CD4-positive, alpha-beta memory T cell (primary cell): ENCODE measurements around the gene GLE1. TPM values are rescaled to one million over a fixed set of nuclear protein-coding genes. Genes with fewer than 3 reads are reported as not detected.
A peak's percentile ranks its signal among the peaks of the same experiment; 100 is the strongest.
"Not testable (repeated sequence)": the region's sequence is repeated elsewhere in the genome, so short reads cannot be mapped to it uniquely, and the experiment has no call there.

ENCODE experiments used
- CTCF ChIA-PET: fragments of 350-600 bp; sonication (Branson Sonifier 250); formaldehyde crosslinking; loops from one replicate; lab custom pipeline; 2021; ENCODE audit warnings: inconsistent platforms; ENCODE audit not compliant: partially characterized antibody; lab: Charles Lee
- POLR2A ChIA-PET: fragments of 350-600 bp; sonication (Branson Sonifier 250); formaldehyde crosslinking; loops from one replicate; lab custom pipeline; 2021; ENCODE audit not compliant: partially characterized antibody; lab: Charles Lee
- DNase-seq, 5 donors: peaks; one replicate each; pipeline versions ENCODE4 v3.0.0 to v3.0.0-alpha.2; 2020 to 2022; ENCODE audit warnings: mixed read lengths in 1 of 5
- H3K27ac ChIP-seq: one replicate; pipeline ENCODE4 v1.7.0; 2013; ENCODE audit warnings: low read depth, low read length
- H3K27me3 ChIP-seq: 2 replicates; pipeline ENCODE4 v1.7.0; 2013; ENCODE audit warnings: mild to moderate bottlenecking, low read length, moderate library complexity; ENCODE audit not compliant: insufficient read depth
- H3K36me3 ChIP-seq: 2 replicates; pipeline ENCODE4 v1.7.0; 2013; ENCODE audit warnings: mild to moderate bottlenecking, low read length, moderate library complexity; ENCODE audit not compliant: insufficient read depth
- H3K4me1 ChIP-seq: 2 replicates; pipeline ENCODE4 v1.7.0; 2013; ENCODE audit warnings: mild to moderate bottlenecking, low read length, moderate library complexity; ENCODE audit not compliant: insufficient read depth
- H3K4me3 ChIP-seq, 2 donors: one replicate each; pipeline ENCODE4 v1.7.0; 2013; ENCODE audit warnings: low read length in 2 of 2, mild to moderate bottlenecking in 1 of 2
- H3K9me3 ChIP-seq, 2 donors: one replicate each; pipeline ENCODE4 v1.7.0; 2013; ENCODE audit warnings: low read length in 2 of 2, control low read depth in 1 of 2; ENCODE audit not compliant: control insufficient read depth in 1 of 2
- H3K27ac Mint-ChIP-seq, 7 donors: one replicate each; pipeline ENCODE4 v1.8.0; 2020 to 2021; ENCODE audit warnings: mixed read lengths in 7 of 7, mild to moderate bottlenecking in 6 of 7, inconsistent platforms in 3 of 7, moderate library complexity in 3 of 7
- H3K27me3 Mint-ChIP-seq, 2 donors: one replicate each; pipeline ENCODE4 v1.8.0; 2020 to 2021; ENCODE audit warnings: mixed read lengths in 2 of 2
- H3K36me3 Mint-ChIP-seq, 2 donors: one replicate each; pipeline ENCODE4 v1.8.0; 2020 to 2021; ENCODE audit warnings: mixed read lengths in 2 of 2, inconsistent platforms in 1 of 2, mild to moderate bottlenecking in 1 of 2
- H3K4me1 Mint-ChIP-seq, 4 donors: one replicate each; pipeline ENCODE4 v1.8.0; 2020 to 2021; ENCODE audit warnings: mixed read lengths in 4 of 4, mild to moderate bottlenecking in 1 of 4
- H3K4me3 Mint-ChIP-seq, 8 donors: one replicate each; pipeline ENCODE4 v1.8.0; 2020 to 2021; ENCODE audit warnings: mixed read lengths in 8 of 8, mild to moderate bottlenecking in 7 of 8, moderate library complexity in 6 of 8, inconsistent platforms in 3 of 8
- H3K9me3 Mint-ChIP-seq, 8 donors: one replicate each; pipeline ENCODE4 v1.8.0; 2020 to 2021; ENCODE audit warnings: mixed read lengths in 8 of 8, mild to moderate bottlenecking in 5 of 8, inconsistent platforms in 3 of 8, moderate library complexity in 1 of 8
- intact Hi-C: fragments of 100-400 bp; cut with micrococcal nuclease; formaldehyde crosslinking; loops from one replicate; pipeline ENCODE4 v1.15.1; 2023
- polyA plus RNA-seq, 2 donors: library from polyadenylated mRNA; unstranded; fragments of 300-500 nt; fragmentation: Illumina TruSeq; gene quantifications; one replicate each; pipeline ENCODE4 v1.2.3, GENCODE V29; 2021
- total RNA-seq, 2 experiments: library from RNA; stranded (reverse); gene quantifications; one replicate each; pipeline ENCODE4 v1.2.3, GENCODE V29; 2021

The GLE1 gene
- total and polyA plus RNA-seq, 4 experiments from 2014 or later = 22.4 to 32.2 (median 31.2) TPM

- no peak for DNase-seq
- no peak overlapping the region for H3K4me3 ChIP-seq
- ChIA-PET POLR2A (interaction anchor here (1.0 to 3.5 kb wide), 3 partner anchors 16 to 70 kb away, joined by 4 to 17 read pairs (median 6); partner anchors contain the start of genes GLE1 and SPTAN1), CTCF (interaction anchor here (1.3 kb wide), 1 partner anchor 22 kb away, joined by 3 read pairs; no protein-coding TSS in a partner anchor)
- Mint-ChIP-seq H3K36me3 (peaks cover 65 to 80% of the 10 kb centered on the region in 2 donors), H3K27ac (peak overlapping the region in 5 of 7 donors; percentile 48 to 78 (median 65)), H3K4me3 (no peak overlapping the region), H3K9me3 (no peaks in the 10 kb centered on the region), H3K27me3 (no peaks in the 10 kb centered on the region), H3K4me1 (peaks cover 10 to 18% (median 16%) of the 10 kb centered on the region in 4 donors)
- H3K36me3 ChIP-seq = peaks cover 71% of the 10 kb centered on the region
- H3K9me3 ChIP-seq = no peaks in the 10 kb centered on the region
- H3K27me3 ChIP-seq = no peaks in the 10 kb centered on the region
- H3K4me1 ChIP-seq = peaks cover 8% of the 10 kb centered on the region
- intact Hi-C loops = no loop called here
- no peak overlapping the region for H3K27ac ChIP-seq
These were observed 71.0 kb downstream of the GLE1 start for GRCh38 chr9:128575469-128575868.

- intact Hi-C loops = no loop called here
- no peak overlapping the region for H3K27ac ChIP-seq
- H3K4me3 Mint-ChIP-seq = no peak overlapping the region
- H3K36me3 ChIP-seq = peaks cover 76% of the 10 kb centered on the region
- CTCF ChIA-PET = interaction anchor here (1.3 kb wide), 1 partner anchor 22 kb away, joined by 3 read pairs; no protein-coding TSS in a partner anchor
- no peaks in the 10 kb centered on the region for H3K27me3 ChIP-seq
- no peaks in the 10 kb centered on the region for H3K9me3 ChIP-seq
- H3K9me3 Mint-ChIP-seq = no peaks in the 10 kb centered on the region
- H3K36me3 Mint-ChIP-seq = peaks cover 69 to 82% of the 10 kb centered on the region in 2 donors
- no peaks in the 10 kb centered on the region for H3K27me3 Mint-ChIP-seq
- no peak overlapping the region for H3K4me3 ChIP-seq
- H3K4me1 ChIP-seq = peaks cover 8% of the 10 kb centered on the region
- H3K4me1 Mint-ChIP-seq = peaks cover 10 to 18% (median 16%) of the 10 kb centered on the region in 4 donors
- peak overlapping the region in 4 of 7 donors; percentile 17 to 78 (median 42) for H3K27ac Mint-ChIP-seq
- no peak for DNase-seq
- POLR2A ChIA-PET = interaction anchor here (1.7 to 3.5 kb wide), 2 partner anchors 16 to 22 kb away, joined by 6 to 17 read pairs; partner anchors contain the start of gene SPTAN1
These were observed 71.4 kb downstream of the GLE1 start for GRCh38 chr9:128575916-128576315.

GRCh38 chr9:128577206-128577605 is 72.7 kb downstream of the GLE1 start:
- POLR2A ChIA-PET = no interaction called here
- H3K27ac Mint-ChIP-seq = peak overlapping the region in 2 of 7 donors; percentile 13 to 53
- no peak for DNase-seq
- Histone ChIP-seq H3K4me3 (no peak overlapping the region), H3K27ac (no peak overlapping the region), H3K4me1 (peaks cover 8% of the 10 kb centered on the region), H3K27me3 (no peaks in the 10 kb centered on the region), H3K36me3 (peaks cover 88% of the 10 kb centered on the region), H3K9me3 (no peaks in the 10 kb centered on the region)
- H3K9me3 Mint-ChIP-seq = no peaks in the 10 kb centered on the region
- no peak overlapping the region for H3K4me3 Mint-ChIP-seq
- peaks cover 7 to 16% (median 14%) of the 10 kb centered on the region in 4 donors for H3K4me1 Mint-ChIP-seq
- intact Hi-C loops = no loop called here
- CTCF ChIA-PET = no interaction called here
- no peaks in the 10 kb centered on the region for H3K27me3 Mint-ChIP-seq
- H3K36me3 Mint-ChIP-seq = peaks cover 74 to 90% of the 10 kb centered on the region in 2 donors

- CTCF ChIA-PET = no interaction called here
- Mint-ChIP-seq H3K4me3 (no peak overlapping the region), H3K36me3 (peaks cover 77 to 93% of the 10 kb centered on the region in 2 donors)
These were observed 74.7 kb downstream of the GLE1 start for GRCh38 chr9:128579194-128579593.

GRCh38 chr9:128580731-128581130 is 76.2 kb downstream of the GLE1 start:
- peaks cover 72 to 92% of the 10 kb centered on the region in 2 donors for H3K36me3 Mint-ChIP-seq
- ChIA-PET CTCF (no interaction called here), POLR2A (no interaction called here)

More at GRCh38 chr9:128579194-128579593, 74.7 kb downstream of the GLE1 start:
- intact Hi-C loops = no loop called here
- Histone ChIP-seq H3K4me1 (peaks cover 8% of the 10 kb centered on the region), H3K4me3 (no peak overlapping the region), H3K9me3 (no peaks in the 10 kb centered on the region), H3K27ac (no peak overlapping the region), H3K27me3 (no peaks in the 10 kb centered on the region), H3K36me3 (peaks cover 96% of the 10 kb centered on the region)
- Mint-ChIP-seq H3K4me1 (peaks cover 4 to 10% (median 8%) of the 10 kb centered on the region in 4 donors), H3K27ac (peak overlapping the region in 3 of 7 donors; percentile 8 to 22 (median 15)), H3K27me3 (no peaks in the 10 kb centered on the region), H3K9me3 (no peaks in the 10 kb centered on the region)
- POLR2A ChIA-PET = interaction anchor here (0.9 to 1.3 kb wide), 2 partner anchors 23 to 26 kb away, joined by 3 to 5 read pairs; no protein-coding TSS in a partner anchor
- no peak for DNase-seq

GRCh38 chr9:128585155-128585554 is 80.6 kb downstream of the GLE1 start:
- CTCF ChIA-PET, H3K27me3 Mint-ChIP-seq, H3K27me3 ChIP-seq, H3K4me3 ChIP-seq, H3K4me3 Mint-ChIP-seq, H3K9me3 ChIP-seq, intact Hi-C loops, H3K4me1 ChIP-seq, H3K27ac ChIP-seq, POLR2A ChIA-PET, DNase-seq, H3K9me3 Mint-ChIP-seq: not testable (repeated sequence)
- H3K36me3 ChIP-seq = peaks cover 84% of the 10 kb centered on the region
- H3K27ac Mint-ChIP-seq = peak overlapping the region in 3 of 7 donors; percentile 16 to 42 (median 27)
- H3K4me1 Mint-ChIP-seq = peaks cover 6 to 11% (median 7%) of the 10 kb centered on the region in 4 donors
- H3K36me3 Mint-ChIP-seq = peaks cover 61 to 85% of the 10 kb centered on the region in 2 donors

More at GRCh38 chr9:128580731-128581130, 76.2 kb downstream of the GLE1 start:
- no peak for DNase-seq
- Histone ChIP-seq H3K4me1 (no peaks in the 10 kb centered on the region), H3K36me3 (peaks cover 96% of the 10 kb centered on the region), H3K27me3 (no peaks in the 10 kb centered on the region), H3K27ac (no peak overlapping the region), H3K9me3 (no peaks in the 10 kb centered on the region), H3K4me3 (no peak overlapping the region)
- Mint-ChIP-seq H3K4me1 (peaks cover 0 to 2% (median 0%) of the 10 kb centered on the region in 4 donors), H3K4me3 (no peak overlapping the region), H3K9me3 (no peaks in the 10 kb centered on the region), H3K27me3 (no peaks in the 10 kb centered on the region), H3K27ac (peak overlapping the region in 2 of 7 donors; percentile 22 to 37)
- intact Hi-C loops = no loop called here

- H3K36me3 ChIP-seq = peaks cover 78% of the 10 kb centered on the region
- intact Hi-C loops, H3K4me3 ChIP-seq, DNase-seq, H3K27me3 Mint-ChIP-seq, H3K9me3 Mint-ChIP-seq, H3K27ac ChIP-seq, H3K4me3 Mint-ChIP-seq, H3K4me1 ChIP-seq, H3K27me3 ChIP-seq, H3K9me3 ChIP-seq: not testable (repeated sequence)
- ChIA-PET POLR2A (interaction anchor here (2.5 kb wide), 1 partner anchor 35 kb away, joined by 13 read pairs; the partner anchor contains the start of gene SPTAN1), CTCF (interaction anchor here (1.0 to 1.2 kb wide), 2 partner anchors 25 to 29 kb away, joined by 4 to 6 read pairs; no protein-coding TSS in a partner anchor)
- peaks cover 57 to 81% of the 10 kb centered on the region in 2 donors for H3K36me3 Mint-ChIP-seq
- peaks cover 6 to 11% (median 7%) of the 10 kb centered on the region in 4 donors for H3K4me1 Mint-ChIP-seq
- H3K27ac Mint-ChIP-seq = peak overlapping the region; percentile 35 to 87 (median 73)
These were observed 82.4 kb downstream of the GLE1 start for GRCh38 chr9:128586934-128587333.
